HG02943 (cell line): ENCODE data around the gene MSLN.
"Not testable (repeated sequence)": the region's sequence is repeated elsewhere in the genome, so short reads cannot be mapped to it uniquely, and the experiment has no call there.

Source experiments
- ATAC-seq: cut with Tn5 transposase; IDR thresholded peaks from one replicate; pipeline ENCODE4 v1.9.1; 2021; ENCODE audit warnings: mild to moderate bottlenecking, low read depth, moderate library complexity; ENCODE audit not compliant: unreplicated experiment

MSLN gene

GRCh38 chr16:760545-761343 lies at the start of gene MSLN:
MSLN (plus strand) TSS chr16:760734; CDS start chr16:762681, 1,947 bp downstream.
- ATAC-seq: no peak

DNA sequence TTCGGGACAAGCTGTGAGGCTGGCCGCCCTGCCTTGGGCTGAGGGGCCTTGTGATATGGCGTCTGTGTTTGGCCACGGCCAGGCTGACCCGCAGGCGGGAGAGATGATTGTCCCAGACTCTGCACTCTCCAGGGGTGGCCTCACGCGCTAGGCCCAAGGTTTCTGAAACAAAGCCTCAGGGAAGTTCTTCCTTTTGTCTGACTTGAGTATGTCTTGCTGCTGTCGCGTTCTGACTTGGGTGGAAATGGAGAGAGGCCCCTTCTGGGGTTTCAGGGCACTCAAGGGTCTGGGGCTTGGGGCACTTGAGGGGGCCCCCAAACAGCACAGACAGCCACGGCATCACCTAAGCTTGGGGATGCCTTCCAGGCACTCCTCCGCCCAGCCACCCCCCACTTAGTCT lies 49.5 kb upstream of the MSLN start:
- ATAC-seq: no peak

GRCh38 chr16:711548-712320 lies 48.8 kb upstream of the MSLN start:
- ATAC-seq: no peak

DNA sequence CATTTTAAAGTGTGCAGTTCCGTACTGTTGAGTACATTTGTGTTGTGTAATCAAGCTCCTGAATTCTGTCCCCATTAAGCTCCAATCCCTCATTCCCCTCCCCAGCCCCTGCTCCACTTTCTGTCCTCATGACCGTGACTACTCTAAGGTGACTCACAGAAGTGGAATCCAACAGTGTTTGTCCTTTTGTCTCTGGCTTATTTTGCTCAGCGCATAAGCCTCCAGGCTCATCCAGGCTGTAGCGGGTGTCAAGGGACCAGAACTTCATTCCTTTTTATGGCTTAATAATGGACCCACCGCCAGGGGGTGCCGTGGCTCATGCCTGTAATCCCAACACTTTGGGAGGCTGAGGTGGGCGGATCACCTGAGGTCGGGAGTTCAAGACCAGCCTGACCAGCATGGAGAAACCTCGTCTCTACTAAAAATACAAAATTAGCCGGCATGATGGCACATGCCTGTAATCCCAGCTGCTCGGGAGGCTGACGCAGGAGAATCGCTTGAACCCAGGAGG lies 47.7 kb upstream of the MSLN start:
- not testable (repeated sequence) for ATAC-seq

DNA sequence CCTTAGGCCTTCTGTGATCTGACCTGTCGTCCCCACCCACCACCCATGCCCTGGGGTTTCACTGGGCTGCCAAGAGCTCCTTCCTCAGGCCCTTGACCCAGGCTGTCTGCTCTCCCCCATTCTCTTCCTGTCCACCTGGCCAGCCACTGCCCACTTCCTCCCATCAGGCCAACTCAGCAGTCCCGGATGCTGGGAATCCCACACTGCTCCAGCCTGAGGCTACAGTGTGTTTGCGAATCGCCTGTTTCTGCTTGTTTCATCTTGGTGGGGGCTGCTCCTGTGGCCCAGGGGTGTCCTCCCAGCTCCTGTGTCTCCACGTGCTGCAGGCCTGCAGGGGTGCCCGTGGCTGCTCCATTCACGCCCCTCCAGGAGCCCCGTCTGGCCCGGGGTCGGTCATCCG lies 46.5 kb upstream of the MSLN start:
- no peak for ATAC-seq

DNA sequence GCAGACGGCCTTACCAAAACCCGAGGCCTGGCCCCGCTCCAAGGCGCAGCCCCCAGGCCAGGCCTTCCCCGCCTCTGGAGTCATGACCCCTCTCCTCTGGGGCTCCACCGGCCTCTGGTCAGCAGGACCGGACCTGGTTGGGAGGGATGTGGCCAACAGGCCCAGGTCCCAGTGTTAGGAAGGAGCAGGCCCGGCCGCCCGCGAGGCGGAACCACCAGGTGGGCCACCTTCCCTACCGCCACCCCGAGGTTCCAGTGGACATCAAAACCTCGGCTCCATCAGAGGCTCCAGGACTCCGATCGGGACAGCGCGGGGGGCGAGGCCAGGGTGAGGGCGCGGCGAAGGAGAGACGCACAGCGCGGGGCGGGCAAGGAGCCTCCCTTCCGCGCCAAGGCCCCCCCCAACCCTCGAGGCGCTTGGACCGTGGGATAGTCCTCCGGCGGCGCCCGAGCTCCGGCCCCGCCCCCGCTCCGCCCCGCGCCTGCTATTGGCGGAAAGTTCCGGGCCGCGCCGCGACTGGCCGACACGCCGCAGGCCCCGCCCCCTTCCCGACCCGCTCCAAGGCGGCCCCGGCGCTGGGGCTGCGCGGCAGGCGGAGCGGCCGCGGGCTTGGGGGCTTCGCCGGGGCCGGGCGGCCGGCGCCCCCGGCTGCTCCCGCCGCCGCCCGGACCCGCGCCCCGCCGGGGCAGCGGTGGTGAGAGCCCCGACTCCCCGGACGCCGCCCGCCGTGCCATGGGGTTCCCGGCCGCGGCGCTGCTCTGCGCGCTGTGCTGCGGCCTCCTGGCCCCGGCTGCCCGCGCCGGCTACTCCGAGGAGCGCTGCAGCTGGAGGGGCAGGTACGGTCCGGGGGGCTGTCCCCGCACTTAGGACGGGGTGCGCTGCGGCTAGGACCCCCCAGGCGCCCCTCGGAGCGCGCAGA lies 45.7 kb upstream of the MSLN start, which contains the start of gene METRN:
Gene METRN, plus strand, starts transcription at position 561 of the 919 bp plus-strand sequence. Its CDS starts 172 bp downstream, at position 733.
- ATAC-seq: no peak

DNA sequence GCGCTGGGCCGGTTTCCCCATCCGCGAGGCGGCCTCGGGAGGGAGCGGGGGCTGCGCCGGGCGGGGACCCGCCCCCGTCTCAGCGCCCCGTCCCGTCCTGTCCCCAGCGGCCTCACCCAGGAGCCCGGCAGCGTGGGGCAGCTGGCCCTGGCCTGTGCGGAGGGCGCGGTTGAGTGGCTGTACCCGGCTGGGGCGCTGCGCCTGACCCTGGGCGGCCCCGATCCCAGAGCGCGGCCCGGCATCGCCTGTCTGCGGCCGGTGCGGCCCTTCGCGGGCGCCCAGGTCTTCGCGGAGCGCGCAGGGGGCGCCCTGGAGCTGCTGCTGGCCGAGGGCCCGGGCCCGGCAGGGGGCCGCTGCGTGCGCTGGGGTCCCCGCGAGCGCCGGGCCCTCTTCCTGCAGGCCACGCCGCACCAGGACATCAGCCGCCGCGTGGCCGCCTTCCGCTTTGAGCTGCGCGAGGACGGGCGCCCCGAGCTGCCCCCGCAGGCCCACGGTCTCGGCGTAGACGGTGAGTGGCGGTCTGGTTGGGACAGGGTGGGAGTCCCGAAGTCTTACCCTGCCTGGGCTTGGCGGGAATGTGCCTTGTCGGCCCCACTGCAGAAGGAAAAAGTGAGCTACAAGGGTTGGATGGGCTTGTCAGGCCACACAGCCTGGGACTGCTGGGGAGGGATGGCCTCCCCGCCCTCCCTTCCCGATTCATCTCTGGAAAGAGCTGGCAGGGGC lies 44.9 kb upstream of the MSLN start:
- no peak for ATAC-seq

DNA sequence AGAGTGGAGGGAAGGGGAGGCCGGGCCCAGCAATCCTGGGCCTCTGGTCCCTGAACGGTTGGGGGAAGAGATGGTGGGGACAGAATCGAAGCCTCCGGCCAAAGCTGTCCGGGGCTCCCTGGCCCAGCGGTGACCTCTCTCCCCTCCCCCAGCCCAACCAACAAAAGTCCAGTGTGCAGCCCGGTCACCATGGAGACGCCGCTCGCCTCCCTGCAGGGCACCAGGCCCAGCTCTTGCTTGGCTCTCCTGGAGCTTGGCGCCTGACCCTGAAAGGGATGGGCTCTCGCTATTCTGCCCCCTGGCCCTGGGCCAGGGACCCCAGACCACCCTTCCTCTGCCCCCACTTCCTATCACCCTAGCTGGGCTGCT lies 44.4 kb upstream of the MSLN start:
- no peak for ATAC-seq

DNA sequence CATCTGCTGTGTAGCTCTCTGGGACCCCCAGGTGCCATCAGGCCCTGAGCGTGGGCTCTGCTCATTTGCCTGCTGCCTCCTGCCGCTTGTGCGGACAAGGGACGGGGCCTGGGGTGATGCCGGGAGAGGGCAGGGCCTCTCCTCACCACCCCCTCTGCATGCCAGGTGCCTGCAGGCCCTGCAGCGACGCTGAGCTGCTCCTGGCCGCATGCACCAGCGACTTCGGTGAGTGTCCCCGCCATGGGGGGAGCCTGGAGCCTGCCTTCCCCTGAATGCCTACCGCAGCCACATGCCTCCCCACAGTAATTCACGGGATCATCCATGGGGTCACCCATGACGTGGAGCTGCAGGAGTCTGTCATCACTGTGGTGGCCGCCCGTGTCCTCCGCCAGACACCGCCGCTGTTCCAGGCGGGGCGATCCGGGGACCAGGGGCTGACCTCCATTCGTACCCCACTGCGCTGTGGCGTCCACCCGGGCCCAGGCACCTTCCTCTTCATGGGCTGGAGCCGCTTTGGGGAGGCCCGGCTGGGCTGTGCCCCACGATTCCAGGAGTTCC lies 43.7 kb upstream of the MSLN start:
- ATAC-seq: no peak

GRCh38 chr16:717450-718245 lies 42.9 kb upstream of the MSLN start:
- ATAC-seq: no peak

DNA sequence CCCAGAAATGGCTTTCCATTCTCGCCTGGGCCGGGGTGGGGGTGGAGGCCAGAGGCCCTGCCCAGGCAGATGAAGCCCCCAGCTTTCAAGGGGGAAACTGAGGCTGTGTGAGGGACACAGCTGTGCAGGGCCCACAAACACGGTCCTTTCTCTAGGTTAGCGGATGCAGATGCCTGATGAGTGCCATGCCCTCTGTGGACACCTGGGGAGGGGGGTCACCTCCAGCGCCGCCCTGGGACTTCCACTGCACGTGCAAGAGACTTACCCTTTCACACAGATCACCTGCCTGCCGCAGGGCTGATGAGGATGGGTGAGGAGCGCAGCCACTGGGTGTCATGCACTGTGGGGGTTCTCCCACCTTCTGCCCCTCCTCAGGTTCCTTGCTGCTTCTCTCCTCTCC lies 42.1 kb upstream of the MSLN start:
- no peak for ATAC-seq

DNA sequence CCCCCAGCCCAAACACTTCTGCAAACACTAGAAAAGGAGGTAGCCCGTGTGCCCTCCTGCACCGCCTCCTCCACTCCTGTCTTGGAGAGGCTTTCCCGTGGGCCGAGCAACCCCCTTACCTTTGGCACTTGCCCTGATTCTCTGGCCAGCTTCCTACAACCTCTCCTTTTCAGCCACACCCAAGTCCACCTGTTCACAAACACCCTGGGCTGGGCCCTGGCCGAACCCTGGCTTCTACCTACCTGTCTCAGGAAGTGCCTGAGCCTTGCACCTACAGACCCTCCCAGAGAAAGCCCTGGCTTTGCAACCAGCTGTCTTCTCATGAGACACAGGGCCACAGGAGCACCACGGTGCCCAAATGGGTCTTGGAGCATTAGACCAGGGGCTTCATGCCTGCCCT lies 41.6 kb upstream of the MSLN start:
- no peak for ATAC-seq

DNA sequence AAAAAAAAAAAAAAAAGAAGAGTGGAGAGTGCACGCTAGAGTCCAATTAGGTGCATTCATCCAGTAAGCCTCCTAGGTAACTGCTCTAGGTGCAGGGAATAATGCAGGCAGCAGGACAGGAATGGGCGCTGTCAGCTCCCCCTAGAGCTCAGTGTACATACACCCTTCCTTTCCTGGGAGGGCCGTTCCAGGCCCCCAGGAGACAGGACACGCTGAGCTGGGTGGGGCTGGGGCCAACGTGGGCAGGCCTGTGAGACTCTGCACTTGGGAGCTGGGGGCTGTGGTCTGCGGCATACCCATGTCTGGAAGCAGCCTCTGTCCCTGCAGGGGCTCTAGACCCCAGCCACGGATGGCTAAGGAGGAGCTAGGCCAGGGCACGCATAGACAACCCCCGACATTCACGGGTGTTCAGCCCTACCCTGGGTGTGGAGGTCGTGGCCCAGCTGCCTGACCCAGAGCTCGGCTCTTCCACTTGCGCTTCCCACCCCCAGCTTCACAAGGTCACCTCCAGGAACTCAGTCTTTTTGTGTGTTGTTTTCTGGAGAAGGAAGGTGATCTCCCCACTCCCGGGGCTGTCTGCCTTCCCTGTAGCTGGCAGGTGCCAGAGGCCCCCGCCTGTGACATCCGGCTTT lies 40.6 kb upstream of the MSLN start:
- ATAC-seq: peak; percentile 5

- ATAC-seq: peak; percentile 19
These were observed 40.0 kb upstream of the MSLN start for GRCh38 chr16:720447-720989.

DNA sequence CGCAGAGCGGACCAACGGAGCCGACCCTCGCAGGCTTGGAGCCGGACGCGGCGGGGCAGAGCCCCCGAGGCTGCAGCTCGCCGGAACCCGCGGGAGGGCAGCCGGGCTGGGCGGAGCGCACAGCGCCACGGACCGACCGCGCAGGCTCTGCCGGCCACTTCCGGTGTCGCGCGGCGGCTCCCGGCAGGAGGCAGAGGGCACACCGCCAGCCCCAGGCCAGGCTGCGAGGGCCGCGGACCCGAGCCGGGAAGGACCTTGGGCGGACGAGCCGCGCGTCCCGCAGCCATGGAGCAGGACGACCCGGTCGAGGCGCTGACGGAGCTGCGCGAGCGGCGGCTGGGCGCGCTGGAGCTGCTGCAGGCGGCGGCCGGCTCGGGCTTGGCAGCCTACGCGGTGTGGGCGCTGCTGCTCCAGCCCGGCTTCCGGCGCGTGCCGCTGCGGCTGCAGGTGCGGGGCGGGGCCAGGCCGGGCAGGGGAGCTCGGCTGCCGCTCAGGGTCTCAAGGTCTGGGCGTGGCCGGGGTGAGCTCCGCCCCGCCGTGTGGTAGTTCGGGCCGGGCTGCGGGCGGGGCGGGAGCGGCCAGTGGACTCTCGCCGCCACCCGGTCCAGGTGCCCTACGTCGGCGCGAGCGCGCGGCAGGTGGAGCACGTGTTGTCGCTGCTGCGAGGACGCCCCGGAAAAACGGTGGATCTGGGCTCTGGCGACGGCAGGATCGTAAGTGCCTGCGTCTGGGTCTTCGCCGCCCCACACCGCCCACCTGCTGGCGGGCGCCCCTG lies 39.4 kb upstream of the MSLN start, which contains the start of gene ANTKMT:
Gene ANTKMT, plus strand, starts transcription at position 157 of the 775 bp plus-strand sequence. Its CDS starts 129 bp downstream, at position 286.
- peak; percentile 51 for ATAC-seq

GRCh38 chr16:721765-722540 lies 38.6 kb upstream of the MSLN start:
- no peak for ATAC-seq
